Trophoblast cell (in vitro differentiated cells and primary cell): Measurements from ENCODE around the gene HEY2.

Source experiments
- DNase-seq, 2 donors: peaks; one replicate each; pipeline ENCODE4 v3.0.0-alpha.2; 2016
- H2AFZ ChIP-seq: 2 replicates; pipeline ENCODE4 v1.6.1; 2013; ENCODE audit warnings: low read length, moderate library complexity, mild to moderate bottlenecking; ENCODE audit not compliant: insufficient read depth, poor library complexity
- H2AK5ac ChIP-seq: 2 replicates; pipeline ENCODE4 v1.6.1; 2013; ENCODE audit warnings: mild to moderate bottlenecking, low read length
- H2BK120ac ChIP-seq: 2 replicates; pipeline ENCODE4 v1.6.1; 2013; ENCODE audit warnings: low read length, mild to moderate bottlenecking, moderate library complexity; ENCODE audit not compliant: insufficient read depth, poor library complexity
- H2BK12ac ChIP-seq: 2 replicates; pipeline ENCODE4 v1.6.1; 2013; ENCODE audit warnings: mild to moderate bottlenecking, low read length, moderate library complexity
- H2BK5ac ChIP-seq: 2 replicates; pipeline ENCODE4 v1.6.1; 2013; ENCODE audit warnings: low read length, low read depth, moderate library complexity, mild to moderate bottlenecking; ENCODE audit not compliant: poor library complexity
- H3K14ac ChIP-seq: 2 replicates; pipeline ENCODE4 v1.6.1; 2013; ENCODE audit warnings: mild to moderate bottlenecking, low read length
- H3K18ac ChIP-seq: 2 replicates; pipeline ENCODE4 v1.6.1; 2013; ENCODE audit warnings: mild to moderate bottlenecking, low read length
- H3K23ac ChIP-seq: 2 replicates; pipeline ENCODE4 v1.6.1; 2013; ENCODE audit warnings: low read length
- H3K27ac ChIP-seq: 2 replicates; pipeline ENCODE4 v1.5.1; 2013; ENCODE audit warnings: low read depth, mild to moderate bottlenecking, inconsistent platforms, low read length, moderate library complexity
- H3K27me3 ChIP-seq: 2 replicates; pipeline ENCODE4 v1.6.1; 2013; ENCODE audit warnings: inconsistent platforms, mild to moderate bottlenecking, low read length, moderate library complexity; ENCODE audit not compliant: insufficient read depth
- H3K36me3 ChIP-seq, 2 experiments: 1 replicate in 1 of 2; 2 replicates in 1 of 2; pipeline ENCODE4 v1.6.1; 2013; ENCODE audit warnings: low read length in 2 of 2, mild to moderate bottlenecking in 2 of 2, moderate library complexity in 1 of 2; ENCODE audit not compliant: insufficient read depth in 2 of 2, control insufficient read depth in 1 of 2
- H3K4ac ChIP-seq: 2 replicates; pipeline ENCODE4 v1.6.1; 2013; ENCODE audit warnings: low read depth, mild to moderate bottlenecking, low read length, moderate library complexity
- H3K4me1 ChIP-seq, 2 experiments: 1 replicate in 1 of 2; 2 replicates in 1 of 2; pipeline ENCODE4 v1.6.1; 2013; ENCODE audit warnings: low read length in 2 of 2, mild to moderate bottlenecking in 2 of 2, moderate library complexity in 1 of 2; ENCODE audit not compliant: insufficient read depth in 2 of 2, control insufficient read depth in 1 of 2
- H3K4me2 ChIP-seq: 2 replicates; pipeline ENCODE4 v1.6.1; 2013; ENCODE audit warnings: inconsistent platforms, mild to moderate bottlenecking, low read length, moderate library complexity
- H3K4me3 ChIP-seq: 2 replicates; pipeline ENCODE4 v1.5.1; 2013; ENCODE audit warnings: mild to moderate bottlenecking, low read depth, low read length, inconsistent platforms
- H3K79me1 ChIP-seq: one replicate; pipeline ENCODE4 v1.6.1; 2013; ENCODE audit warnings: low read length
- H3K79me2 ChIP-seq: 2 replicates; pipeline ENCODE4 v1.6.1; 2013; ENCODE audit warnings: low read length, mild to moderate bottlenecking; ENCODE audit not compliant: control insufficient read depth, insufficient read depth, poor library complexity
- H3K9ac ChIP-seq: 2 replicates; pipeline ENCODE4 v1.6.1; 2013; ENCODE audit warnings: mild to moderate bottlenecking, low read length
- H3K9me3 ChIP-seq: 2 replicates; pipeline ENCODE4 v1.6.1; 2013; ENCODE audit warnings: low read depth, mild to moderate bottlenecking, control low read depth, inconsistent platforms, low read length; ENCODE audit not compliant: insufficient read depth
- H4K12ac ChIP-seq: 2 replicates; pipeline ENCODE4 v1.6.1; 2013; ENCODE audit warnings: low read depth, mild to moderate bottlenecking, low read length, moderate library complexity
- H4K8ac ChIP-seq: 2 replicates; pipeline ENCODE4 v1.6.1; 2013; ENCODE audit warnings: low read depth, mild to moderate bottlenecking, low read length, moderate library complexity
- H4K91ac ChIP-seq: one replicate; pipeline ENCODE4 v1.6.1; 2013; ENCODE audit warnings: low read depth, mild to moderate bottlenecking, low read length, moderate library complexity
- WGBS: extraction: QIAGEN DNeasy Blood & Tissue Kit; methylation state at CpG from one replicate; pipeline ENCODE4 v1.1.7; 2013; ENCODE audit warnings: missing lambda C conversion rate; ENCODE audit not compliant: insufficient read length, insufficient coverage; ENCODE audit errors: extremely low coverage; 5-methylcytosine and 5-hydroxymethylcytosine counted together

The HEY2 gene

DNA sequence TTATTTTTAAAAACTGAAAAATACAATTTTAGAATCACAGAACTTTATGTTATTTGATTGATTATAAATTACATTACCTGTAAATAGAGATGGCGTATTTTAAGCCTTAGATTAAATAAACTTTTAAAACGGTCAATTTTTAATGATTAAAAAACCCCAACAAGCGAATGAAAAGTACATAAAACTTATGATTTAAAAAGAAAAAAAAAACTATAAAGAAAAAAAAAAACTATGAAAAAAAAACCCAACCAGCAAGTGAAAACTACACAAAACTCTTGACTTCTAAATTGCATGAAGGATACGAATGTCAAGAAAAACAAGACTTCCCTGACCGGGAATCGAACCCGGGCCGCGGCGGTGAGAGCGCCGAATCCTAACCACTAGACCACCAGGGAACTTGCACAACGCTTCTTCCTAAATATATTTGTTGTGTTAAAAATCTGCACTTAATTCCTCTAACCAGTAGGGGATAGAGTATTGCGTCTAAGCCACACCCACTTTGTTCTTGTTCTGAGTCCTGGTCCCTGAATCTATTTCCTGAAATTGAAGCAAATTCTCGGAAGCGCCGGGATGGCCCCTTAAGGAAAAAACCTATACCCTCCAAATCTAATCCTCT is 30.6 kb downstream of the HEY2 start:
- no peak overlapping the region for H3K23ac ChIP-seq
- H3K27ac ChIP-seq, result no peak overlapping the region
- H4K91ac ChIP-seq, result no peak overlapping the region
- H4K12ac ChIP-seq, result no peak overlapping the region
- no peaks in the 10 kb centered on the region for H3K4me1 ChIP-seq
- H2AK5ac ChIP-seq, result no peak overlapping the region
- peak overlapping the region; percentile 81 for H3K4me3 ChIP-seq
- H3K36me3 ChIP-seq, result no peaks in the 10 kb centered on the region
- H3K27me3 ChIP-seq, result no peaks in the 10 kb centered on the region
- DNase-seq, result peak; percentile 80 to 99
- H3K9me3 ChIP-seq, result peaks cover 2% of the 10 kb centered on the region
- no peak overlapping the region for H2AFZ ChIP-seq
- H2BK120ac ChIP-seq, result no peak overlapping the region
- no peak overlapping the region for H4K8ac ChIP-seq
- H3K79me1 ChIP-seq, result peaks cover 6% of the 10 kb centered on the region
- H2BK5ac ChIP-seq, result no peak overlapping the region
- no peak overlapping the region for H3K9ac ChIP-seq
- no peaks in the 10 kb centered on the region for H3K79me2 ChIP-seq
- peak overlapping the region; percentile 96 for H3K4me2 ChIP-seq
- H3K14ac ChIP-seq, result no peak overlapping the region
- no peak overlapping the region for H3K18ac ChIP-seq
- H3K4ac ChIP-seq, result no peak overlapping the region
- WGBS, result no CpG with 5 or more reads among the region's 17 CpGs
- no peak overlapping the region for H2BK12ac ChIP-seq

- no CpG with 5 or more reads among the region's 28 CpGs for WGBS
Observed at GRCh38 chr6:125780540-125781313, 31.3 kb downstream of the HEY2 start.

DNA sequence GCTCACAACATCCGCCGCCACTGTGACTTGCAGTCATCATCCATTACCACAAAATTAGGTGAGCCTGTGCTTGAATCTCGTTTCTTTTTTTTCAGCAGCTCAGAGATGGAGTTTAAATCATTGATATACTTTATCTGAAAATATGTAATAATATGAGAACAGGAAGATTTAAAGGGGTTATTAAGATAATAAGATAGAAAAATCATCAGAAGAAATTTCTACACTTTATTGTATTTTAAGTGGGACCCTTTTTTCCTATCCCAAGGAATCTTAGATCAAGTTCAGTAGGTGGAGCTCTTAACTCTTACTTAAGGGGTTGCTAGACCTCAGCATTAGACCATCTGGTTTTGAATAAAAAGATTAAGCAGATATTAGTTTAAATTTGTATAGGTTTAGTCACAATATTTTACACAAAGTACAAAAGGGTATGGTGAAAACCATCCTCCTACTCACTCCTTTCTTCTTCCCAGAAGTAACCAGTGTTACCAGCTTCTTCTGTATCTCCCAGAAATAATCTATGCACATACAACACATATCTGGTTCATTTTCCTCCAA is 32.0 kb downstream of the HEY2 start:
- no peak overlapping the region for H2BK5ac ChIP-seq

More at GRCh38 chr6:125780540-125781313, 31.3 kb downstream of the HEY2 start:
- H4K8ac ChIP-seq, result peak overlapping the region; percentile 18
- H3K36me3 ChIP-seq, result no peaks in the 10 kb centered on the region
- H3K27ac ChIP-seq, result peak overlapping the region; percentile 27
- H2BK5ac ChIP-seq, result no peak overlapping the region
- H3K4me3 ChIP-seq, result peak overlapping the region; percentile 81
- peak overlapping the region; percentile 68 for H3K9ac ChIP-seq
- no peak overlapping the region for H2AK5ac ChIP-seq
- H3K27me3 ChIP-seq, result no peaks in the 10 kb centered on the region
- no peak overlapping the region for H3K18ac ChIP-seq
- H4K91ac ChIP-seq, result peak overlapping the region; percentile 13
- no peak overlapping the region for H3K23ac ChIP-seq
- H3K14ac ChIP-seq, result peak overlapping the region; percentile 26
- H4K12ac ChIP-seq, result no peak overlapping the region
- H2BK12ac ChIP-seq, result no peak overlapping the region
- peaks cover 2% of the 10 kb centered on the region for H3K9me3 ChIP-seq
- no peak overlapping the region for H2BK120ac ChIP-seq
- peak overlapping the region; percentile 96 for H3K4me2 ChIP-seq
- peak overlapping the region; percentile 73 for H2AFZ ChIP-seq
- peaks cover 6% of the 10 kb centered on the region for H3K79me1 ChIP-seq
- no peaks in the 10 kb centered on the region for H3K79me2 ChIP-seq
- DNase-seq, result peak; percentile 45 to 73
- no peaks in the 10 kb centered on the region for H3K4me1 ChIP-seq
- H3K4ac ChIP-seq, result no peak overlapping the region

GRCh38 chr6:125784365-125784764 is 34.9 kb downstream of the HEY2 start:
- no peak overlapping the region for H2AK5ac ChIP-seq
- no peak overlapping the region for H4K8ac ChIP-seq
- no peak overlapping the region for H3K4ac ChIP-seq
- no peak for DNase-seq
- no peaks in the 10 kb centered on the region for H3K4me1 ChIP-seq
- no peak overlapping the region for H3K14ac ChIP-seq
- H3K27ac ChIP-seq, result no peak overlapping the region
- H3K18ac ChIP-seq, result no peak overlapping the region
- H2BK12ac ChIP-seq, result no peak overlapping the region
- H3K79me2 ChIP-seq, result no peaks in the 10 kb centered on the region
- no CpG with 5 or more reads among the region's 2 CpGs for WGBS
- no peak overlapping the region for H4K12ac ChIP-seq
- H3K4me3 ChIP-seq, result no peak overlapping the region
- no peak overlapping the region for H3K9ac ChIP-seq
- H2BK5ac ChIP-seq, result no peak overlapping the region
- peaks cover 2% of the 10 kb centered on the region for H3K9me3 ChIP-seq
- no peaks in the 10 kb centered on the region for H3K27me3 ChIP-seq
- peaks cover 6% of the 10 kb centered on the region for H3K79me1 ChIP-seq
- H3K23ac ChIP-seq, result no peak overlapping the region
- H3K4me2 ChIP-seq, result no peak overlapping the region
- no peak overlapping the region for H2BK120ac ChIP-seq
- H4K91ac ChIP-seq, result no peak overlapping the region
- no peaks in the 10 kb centered on the region for H3K36me3 ChIP-seq
- H2AFZ ChIP-seq, result no peak overlapping the region

More for the DNA sequence above, 32.0 kb downstream of the HEY2 start:
- Histone ChIP-seq H4K91ac (no peak overlapping the region), H3K27ac (no peak overlapping the region), H3K9ac (no peak overlapping the region), H4K8ac (no peak overlapping the region), H2AFZ (peak overlapping the region; percentile 73), H2BK120ac (no peak overlapping the region), H3K4ac (no peak overlapping the region), H2AK5ac (no peak overlapping the region), H3K79me1 (peaks cover 6% of the 10 kb centered on the region), H3K18ac (no peak overlapping the region), H2BK12ac (no peak overlapping the region), H4K12ac (no peak overlapping the region), H3K27me3 (no peaks in the 10 kb centered on the region), H3K23ac (no peak overlapping the region), H3K4me3 (peak overlapping the region; percentile 81), H3K79me2 (no peaks in the 10 kb centered on the region), H3K36me3 (no peaks in the 10 kb centered on the region), H3K14ac (no peak overlapping the region), H3K4me2 (peak overlapping the region; percentile 96), H3K9me3 (peaks cover 2% of the 10 kb centered on the region), H3K4me1 (no peaks in the 10 kb centered on the region)
- WGBS, result no CpG with 5 or more reads among the region's 3 CpGs
- no peak for DNase-seq
